Trophoblast cell (in vitro differentiated cells and primary cell): Measurements from ENCODE around the gene SNF8.

Experiments
- DNase-seq, 2 donors: peaks; one replicate each; pipeline ENCODE4 v3.0.0-alpha.2; 2016
- H2AFZ ChIP-seq: 2 replicates; pipeline ENCODE4 v1.6.1; 2013; ENCODE audit warnings: low read length, moderate library complexity, mild to moderate bottlenecking; ENCODE audit not compliant: insufficient read depth, poor library complexity
- H2AK5ac ChIP-seq: 2 replicates; pipeline ENCODE4 v1.6.1; 2013; ENCODE audit warnings: mild to moderate bottlenecking, low read length
- H2BK120ac ChIP-seq: 2 replicates; pipeline ENCODE4 v1.6.1; 2013; ENCODE audit warnings: low read length, mild to moderate bottlenecking, moderate library complexity; ENCODE audit not compliant: insufficient read depth, poor library complexity
- H2BK12ac ChIP-seq: 2 replicates; pipeline ENCODE4 v1.6.1; 2013; ENCODE audit warnings: mild to moderate bottlenecking, low read length, moderate library complexity
- H2BK5ac ChIP-seq: 2 replicates; pipeline ENCODE4 v1.6.1; 2013; ENCODE audit warnings: low read length, low read depth, moderate library complexity, mild to moderate bottlenecking; ENCODE audit not compliant: poor library complexity
- H3K14ac ChIP-seq: 2 replicates; pipeline ENCODE4 v1.6.1; 2013; ENCODE audit warnings: mild to moderate bottlenecking, low read length
- H3K18ac ChIP-seq: 2 replicates; pipeline ENCODE4 v1.6.1; 2013; ENCODE audit warnings: mild to moderate bottlenecking, low read length
- H3K23ac ChIP-seq: 2 replicates; pipeline ENCODE4 v1.6.1; 2013; ENCODE audit warnings: low read length
- H3K27ac ChIP-seq: 2 replicates; pipeline ENCODE4 v1.5.1; 2013; ENCODE audit warnings: low read depth, mild to moderate bottlenecking, inconsistent platforms, low read length, moderate library complexity
- H3K27me3 ChIP-seq: 2 replicates; pipeline ENCODE4 v1.6.1; 2013; ENCODE audit warnings: inconsistent platforms, mild to moderate bottlenecking, low read length, moderate library complexity; ENCODE audit not compliant: insufficient read depth
- H3K36me3 ChIP-seq, 2 experiments: 1 replicate in 1 of 2; 2 replicates in 1 of 2; pipeline ENCODE4 v1.6.1; 2013; ENCODE audit warnings: low read length in 2 of 2, mild to moderate bottlenecking in 2 of 2, moderate library complexity in 1 of 2; ENCODE audit not compliant: insufficient read depth in 2 of 2, control insufficient read depth in 1 of 2
- H3K4ac ChIP-seq: 2 replicates; pipeline ENCODE4 v1.6.1; 2013; ENCODE audit warnings: low read depth, mild to moderate bottlenecking, low read length, moderate library complexity
- H3K4me1 ChIP-seq, 2 experiments: 1 replicate in 1 of 2; 2 replicates in 1 of 2; pipeline ENCODE4 v1.6.1; 2013; ENCODE audit warnings: low read length in 2 of 2, mild to moderate bottlenecking in 2 of 2, moderate library complexity in 1 of 2; ENCODE audit not compliant: insufficient read depth in 2 of 2, control insufficient read depth in 1 of 2
- H3K4me2 ChIP-seq: 2 replicates; pipeline ENCODE4 v1.6.1; 2013; ENCODE audit warnings: inconsistent platforms, mild to moderate bottlenecking, low read length, moderate library complexity
- H3K4me3 ChIP-seq: 2 replicates; pipeline ENCODE4 v1.5.1; 2013; ENCODE audit warnings: mild to moderate bottlenecking, low read depth, low read length, inconsistent platforms
- H3K79me1 ChIP-seq: one replicate; pipeline ENCODE4 v1.6.1; 2013; ENCODE audit warnings: low read length
- H3K79me2 ChIP-seq: 2 replicates; pipeline ENCODE4 v1.6.1; 2013; ENCODE audit warnings: low read length, mild to moderate bottlenecking; ENCODE audit not compliant: control insufficient read depth, insufficient read depth, poor library complexity
- H3K9ac ChIP-seq: 2 replicates; pipeline ENCODE4 v1.6.1; 2013; ENCODE audit warnings: mild to moderate bottlenecking, low read length
- H3K9me3 ChIP-seq: 2 replicates; pipeline ENCODE4 v1.6.1; 2013; ENCODE audit warnings: low read depth, mild to moderate bottlenecking, control low read depth, inconsistent platforms, low read length; ENCODE audit not compliant: insufficient read depth
- H4K12ac ChIP-seq: 2 replicates; pipeline ENCODE4 v1.6.1; 2013; ENCODE audit warnings: low read depth, mild to moderate bottlenecking, low read length, moderate library complexity
- H4K8ac ChIP-seq: 2 replicates; pipeline ENCODE4 v1.6.1; 2013; ENCODE audit warnings: low read depth, mild to moderate bottlenecking, low read length, moderate library complexity
- H4K91ac ChIP-seq: one replicate; pipeline ENCODE4 v1.6.1; 2013; ENCODE audit warnings: low read depth, mild to moderate bottlenecking, low read length, moderate library complexity
- WGBS: extraction: QIAGEN DNeasy Blood & Tissue Kit; methylation state at CpG from one replicate; pipeline ENCODE4 v1.1.7; 2013; ENCODE audit warnings: missing lambda C conversion rate; ENCODE audit not compliant: insufficient read length, insufficient coverage; ENCODE audit errors: extremely low coverage; 5-methylcytosine and 5-hydroxymethylcytosine counted together

The SNF8 gene

DNA sequence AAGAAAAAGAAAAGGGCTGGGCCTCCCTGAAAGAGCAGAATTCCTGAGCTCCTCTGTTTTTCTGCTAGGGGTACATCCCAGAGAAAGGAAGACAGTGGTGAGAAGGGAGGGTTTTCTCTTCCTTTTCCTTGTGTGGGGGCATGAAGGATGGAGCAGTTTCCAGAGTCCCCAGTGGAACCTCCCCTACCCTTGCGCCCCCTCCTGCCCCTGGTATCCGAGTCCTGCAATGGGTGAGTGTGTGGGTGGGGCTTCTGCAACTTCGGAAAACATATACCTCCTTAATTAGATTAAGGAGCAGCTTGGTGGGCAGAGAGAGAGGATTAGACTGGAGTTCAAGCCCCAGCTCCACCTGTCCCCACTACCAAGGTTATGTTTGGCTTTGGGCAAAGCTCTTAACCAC lies 29.2 kb upstream of the SNF8 start:
- Histone ChIP-seq H3K23ac (no peak overlapping the region), H2AK5ac (peak overlapping the region; percentile 53), H3K9ac (no peak overlapping the region), H4K91ac (peak overlapping the region; percentile 83), H3K4me3 (no peak overlapping the region), H3K79me1 (peaks cover 35% of the 10 kb centered on the region), H3K4me2 (no peak overlapping the region), H3K27ac (peak overlapping the region; percentile 99), H4K12ac (no peak overlapping the region), H3K18ac (no peak overlapping the region), H2BK5ac (peak overlapping the region; percentile 74), H4K8ac (no peak overlapping the region), H2AFZ (peak overlapping the region; percentile 17), H3K4ac (peak overlapping the region; percentile 6), H3K27me3 (no peaks in the 10 kb centered on the region), H3K9me3 (no peaks in the 10 kb centered on the region), H2BK120ac (peak overlapping the region; percentile 89), H3K79me2 (peaks cover 3% of the 10 kb centered on the region), H3K4me1 (peaks cover 26 to 34% of the 10 kb centered on the region in 2 experiments), H3K14ac (peak overlapping the region; percentile 54), H3K36me3 (no peaks in the 10 kb centered on the region), H2BK12ac (peak overlapping the region; percentile 91)
- WGBS = no CpG with 5 or more reads among the region's 3 CpGs
- no peak for DNase-seq

DNA sequence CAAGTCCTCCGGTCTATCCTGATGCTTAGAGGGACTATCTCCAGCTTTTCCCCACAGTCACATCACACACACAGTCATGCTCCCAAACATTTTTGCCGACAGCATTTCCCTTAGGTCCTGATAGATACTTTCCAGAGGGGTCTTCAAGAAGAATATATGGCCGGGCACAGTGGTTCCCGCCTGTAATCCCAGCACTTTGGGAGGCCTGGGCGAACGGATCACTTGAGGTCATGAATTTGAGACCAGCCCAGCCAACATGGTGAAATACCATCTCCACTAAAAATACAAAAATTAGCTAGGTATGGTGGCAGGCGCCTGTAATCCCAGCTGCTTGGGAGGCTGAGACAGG lies 28.1 kb upstream of the SNF8 start:
- no peaks in the 10 kb centered on the region for H3K27me3 ChIP-seq
- peak overlapping the region; percentile 38 for H3K18ac ChIP-seq
- H4K8ac ChIP-seq = peak overlapping the region; percentile 40
- peaks cover 26 to 34% of the 10 kb centered on the region in 2 experiments for H3K4me1 ChIP-seq
- WGBS = no CpG with 5 or more reads among the region's 7 CpGs
- H3K4me3 ChIP-seq = no peak overlapping the region
- H3K79me1 ChIP-seq = peaks cover 35% of the 10 kb centered on the region
- H3K9ac ChIP-seq = no peak overlapping the region
- peak overlapping the region; percentile 45 for H3K14ac ChIP-seq
- H3K36me3 ChIP-seq = no peaks in the 10 kb centered on the region
- peak overlapping the region; percentile 64 for H2BK12ac ChIP-seq
- peak overlapping the region; percentile 47 for H3K4me2 ChIP-seq
- peaks cover 3% of the 10 kb centered on the region for H3K79me2 ChIP-seq
- peak overlapping the region; percentile 89 for H2BK120ac ChIP-seq
- peak overlapping the region; percentile 84 for H2BK5ac ChIP-seq
- peak overlapping the region; percentile 16 for H2AK5ac ChIP-seq
- no peaks in the 10 kb centered on the region for H3K9me3 ChIP-seq
- H2AFZ ChIP-seq = no peak overlapping the region
- no peak for DNase-seq
- peak overlapping the region; percentile 99 for H3K27ac ChIP-seq
- H3K4ac ChIP-seq = peak overlapping the region; percentile 35
- H4K12ac ChIP-seq = no peak overlapping the region
- peak overlapping the region; percentile 82 for H4K91ac ChIP-seq
- no peak overlapping the region for H3K23ac ChIP-seq

DNA sequence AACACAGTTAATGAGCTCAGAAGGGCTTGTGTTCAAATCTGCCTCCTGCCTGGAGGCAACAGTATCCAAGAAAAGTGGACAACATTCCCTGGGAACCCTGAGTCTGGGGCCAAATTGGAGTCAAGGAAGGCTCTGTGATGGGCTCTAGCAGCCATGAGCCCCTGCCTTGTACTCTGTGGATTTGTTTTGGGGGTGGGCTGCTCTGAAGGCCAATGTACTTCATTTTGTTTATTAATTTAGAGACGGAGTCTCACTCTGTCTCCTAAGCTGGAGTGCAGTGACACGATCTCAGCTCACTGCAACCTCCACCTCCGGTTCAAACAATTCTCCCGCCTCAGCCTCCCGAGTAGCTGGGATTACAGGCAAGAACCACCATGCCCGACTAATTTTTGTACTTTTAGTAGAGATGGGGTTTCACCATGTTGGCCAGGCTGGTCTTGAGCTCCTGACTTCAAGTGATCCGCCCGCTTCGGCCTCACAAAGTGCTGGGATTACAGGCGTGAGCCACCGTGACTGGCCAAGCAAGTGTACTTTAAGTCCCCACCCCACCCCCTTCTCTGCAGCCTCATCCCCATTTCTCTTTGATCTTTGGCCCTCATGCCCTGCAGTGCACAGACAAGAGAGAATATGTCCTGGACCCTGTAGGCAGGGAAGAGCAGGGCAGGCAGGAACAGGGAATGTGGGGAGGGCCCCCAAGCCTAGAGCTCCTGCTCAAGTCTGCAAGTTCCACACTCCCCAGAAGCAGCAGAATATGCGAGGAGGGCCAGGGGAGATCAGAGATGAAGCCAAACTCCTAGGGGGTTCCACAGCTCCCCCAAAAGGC lies 26.4 kb upstream of the SNF8 start:
- Histone ChIP-seq H3K4ac (peak overlapping the region; percentile 71), H3K4me3 (no peak overlapping the region), H3K27ac (peak overlapping the region; percentile 99), H3K9me3 (no peaks in the 10 kb centered on the region), H4K8ac (peak overlapping the region; percentile 85), H2BK12ac (peak overlapping the region; percentile 99), H3K9ac (no peak overlapping the region), H2AFZ (no peak overlapping the region), H4K91ac (peak overlapping the region; percentile 99), H3K36me3 (no peaks in the 10 kb centered on the region), H3K14ac (peak overlapping the region; percentile 96), H2BK5ac (peak overlapping the region; percentile 97), H3K18ac (peak overlapping the region; percentile 93), H4K12ac (peak overlapping the region; percentile 64), H2BK120ac (peak overlapping the region; percentile 99), H3K79me2 (peaks cover 3% of the 10 kb centered on the region), H2AK5ac (peak overlapping the region; percentile 98), H3K79me1 (peaks cover 35% of the 10 kb centered on the region), H3K27me3 (no peaks in the 10 kb centered on the region), H3K4me1 (peaks cover 26 to 34% of the 10 kb centered on the region in 2 experiments), H3K4me2 (peak overlapping the region; percentile 45), H3K23ac (no peak overlapping the region)
- DNase-seq = no peak
- WGBS = no CpG with 5 or more reads among the region's 12 CpGs

DNA sequence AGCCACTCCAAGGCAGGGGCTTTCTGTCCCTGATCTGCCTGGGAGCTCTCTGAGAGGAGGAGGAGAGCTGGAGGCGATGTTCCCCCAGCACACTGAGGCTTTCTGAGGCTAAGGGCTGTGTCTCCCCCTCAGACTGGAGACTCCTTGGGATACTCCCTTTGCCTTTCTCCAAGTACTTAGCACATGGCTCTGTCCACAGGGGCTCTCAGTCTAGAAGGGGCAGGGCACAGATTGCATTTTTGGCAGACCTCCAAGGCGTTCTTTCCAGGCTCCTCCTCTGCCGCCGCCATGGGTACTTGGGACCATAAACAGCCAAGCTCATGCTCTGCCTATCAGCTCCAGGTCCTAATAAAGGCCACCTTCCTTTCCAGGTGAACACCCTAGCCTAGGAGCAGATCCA lies 25.6 kb upstream of the SNF8 start:
- Histone ChIP-seq H2BK12ac (peak overlapping the region; percentile 63), H3K18ac (peak overlapping the region; percentile 16), H4K8ac (peak overlapping the region; percentile 0), H3K4me1 (peaks cover 26 to 34% of the 10 kb centered on the region in 2 experiments), H3K27me3 (no peaks in the 10 kb centered on the region), H3K36me3 (no peaks in the 10 kb centered on the region), H3K4ac (no peak overlapping the region), H3K4me2 (no peak overlapping the region), H3K79me1 (peaks cover 35% of the 10 kb centered on the region), H2BK5ac (peak overlapping the region; percentile 78), H2BK120ac (peak overlapping the region; percentile 99), H3K14ac (peak overlapping the region; percentile 48), H3K23ac (no peak overlapping the region), H3K9ac (no peak overlapping the region), H2AK5ac (peak overlapping the region; percentile 61), H3K27ac (no peak overlapping the region), H4K12ac (no peak overlapping the region), H3K4me3 (no peak overlapping the region), H3K79me2 (peaks cover 3% of the 10 kb centered on the region), H4K91ac (peak overlapping the region; percentile 99), H2AFZ (peak overlapping the region; percentile 5), H3K9me3 (no peaks in the 10 kb centered on the region)
- no CpG with 5 or more reads among the region's 4 CpGs for WGBS
- DNase-seq = no peak
